Duodenal mucosa (tissue), 2 donors: ENCODE measurements around the gene RPS6KC1.
"Not testable (repeated sequence)": the region's sequence is repeated elsewhere in the genome, so short reads cannot be mapped to it uniquely, and the experiment has no call there.

Experiments
- H3K27ac ChIP-seq: one replicate; pipeline ENCODE4 v1.7.0; 2013; ENCODE audit warnings: low read depth, low read length
- H3K27me3 ChIP-seq, 2 donors: one replicate each; pipeline ENCODE4 v1.7.0; 2013; ENCODE audit warnings: low read length in 2 of 2, control low read depth in 1 of 2; ENCODE audit not compliant: insufficient read depth in 2 of 2, control insufficient read depth in 1 of 2
- H3K36me3 ChIP-seq, 2 donors: one replicate each; pipeline ENCODE4 v1.7.0; 2013; ENCODE audit warnings: low read length in 2 of 2, control low read depth in 1 of 2; ENCODE audit not compliant: insufficient read depth in 2 of 2, control insufficient read depth in 1 of 2
- H3K4me1 ChIP-seq, 2 donors: one replicate each; pipeline ENCODE4 v1.7.0; 2013; ENCODE audit warnings: low read length in 2 of 2, control low read depth in 1 of 2; ENCODE audit not compliant: insufficient read depth in 2 of 2, control insufficient read depth in 1 of 2
- H3K4me3 ChIP-seq, 2 donors: one replicate each; pipeline ENCODE4 v1.7.0; 2013; ENCODE audit warnings: low read length in 2 of 2, low read depth in 1 of 2
- H3K9ac ChIP-seq, 2 donors: one replicate each; pipeline ENCODE4 v1.7.0; 2013; ENCODE audit warnings: low read length in 2 of 2, low read depth in 1 of 2
- H3K9me3 ChIP-seq, 2 donors: one replicate each; pipeline ENCODE4 v1.7.0; 2013; ENCODE audit warnings: low read length in 2 of 2, control low read depth in 1 of 2; ENCODE audit not compliant: control insufficient read depth in 1 of 2

The RPS6KC1 gene

DNA sequence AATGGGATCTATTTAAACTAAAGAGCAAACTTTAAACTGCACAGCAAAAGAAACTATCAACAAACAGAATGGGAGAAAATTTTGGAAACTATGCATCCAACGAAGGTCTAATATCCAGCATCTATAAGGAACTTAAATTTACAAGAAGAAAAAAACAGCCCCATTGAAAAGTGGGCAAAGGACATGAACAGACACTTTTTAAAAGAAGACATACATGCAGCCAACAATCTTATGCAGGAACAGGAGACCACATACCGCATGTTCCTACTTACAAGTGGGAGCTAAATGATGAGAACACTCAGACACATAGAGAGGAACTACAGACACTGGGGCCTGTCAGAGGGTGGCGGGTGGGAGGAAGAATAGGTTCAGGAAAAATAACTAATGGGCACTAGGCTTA is 149.6 kb downstream of the RPS6KC1 start:
- Histone ChIP-seq H3K27me3 (no peaks in the 10 kb centered on the region), H3K36me3 (no peaks in the 10 kb centered on the region), H3K9me3 (peaks cover 3 to 13% of the 10 kb centered on the region in 2 donors), H3K4me1 (no peaks in the 10 kb centered on the region), H3K9ac (no peak overlapping the region), H3K27ac (no peak overlapping the region), H3K4me3 (no peak overlapping the region)

DNA sequence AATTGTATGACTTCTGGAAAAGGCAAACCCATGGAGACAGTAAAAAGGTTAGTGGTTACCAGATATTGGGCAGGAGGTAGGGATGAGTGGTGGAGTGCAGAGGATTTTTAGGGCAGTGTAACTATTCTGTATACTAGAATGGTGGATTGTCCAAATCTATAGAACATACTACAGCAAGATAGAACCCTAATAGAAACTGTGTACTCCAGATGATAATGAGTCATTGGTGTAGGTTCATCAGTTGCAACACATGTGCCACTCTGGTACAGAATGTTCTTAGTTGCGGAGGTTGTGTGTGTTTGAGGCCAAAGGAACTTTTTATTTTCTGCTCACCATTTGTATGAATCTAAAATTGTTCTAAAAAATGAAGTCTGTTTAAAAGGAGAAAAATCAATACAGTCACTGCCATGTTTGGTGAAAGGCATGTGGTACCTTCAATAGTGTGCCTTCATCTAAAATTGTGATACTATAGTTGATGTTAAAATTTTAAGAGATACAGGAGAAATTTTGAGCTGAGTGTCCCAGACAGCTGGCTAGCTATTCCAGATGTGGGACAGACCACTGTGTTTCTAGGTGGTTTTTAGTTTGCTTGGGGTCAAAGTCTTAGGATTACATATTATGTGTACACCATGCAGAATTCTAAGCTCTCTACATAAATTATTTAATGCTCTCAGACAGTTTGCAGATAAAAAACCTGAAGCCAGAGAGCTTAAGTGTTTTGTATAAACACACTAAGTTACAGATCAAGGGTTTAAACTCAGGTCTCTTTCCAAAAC is 150.5 kb downstream of the RPS6KC1 start:
- Histone ChIP-seq H3K27ac (no peak overlapping the region), H3K4me3 (no peak overlapping the region), H3K9ac (no peak overlapping the region)

DNA sequence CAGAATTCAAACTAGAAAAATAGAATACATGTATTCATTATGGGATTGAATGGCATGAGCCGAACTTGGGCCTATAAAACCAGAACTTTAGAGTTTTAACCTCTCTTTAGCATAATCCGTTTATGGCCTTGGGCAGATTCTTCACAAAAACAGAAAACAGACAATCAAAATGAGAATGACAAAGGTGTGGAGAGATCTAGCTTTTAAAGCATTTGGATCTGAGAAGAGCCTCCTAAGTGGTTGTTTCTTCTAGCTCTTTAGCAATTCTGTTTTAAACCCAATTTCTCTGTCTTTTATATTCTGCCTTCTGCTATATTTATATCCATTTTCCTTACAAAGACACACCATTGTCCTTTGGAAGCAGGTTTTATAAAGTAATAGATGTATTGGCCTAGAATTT is 160.2 kb downstream of the RPS6KC1 start:
- Histone ChIP-seq H3K4me1 (no peaks in the 10 kb centered on the region), H3K27ac (no peak overlapping the region), H3K27me3 (no peaks in the 10 kb centered on the region), H3K4me3 (no peak overlapping the region), H3K9ac (no peak overlapping the region), H3K36me3 (peaks cover 0 to 9% of the 10 kb centered on the region in 2 donors), H3K9me3 (no peaks in the 10 kb centered on the region)

More for the DNA sequence above, 150.5 kb downstream of the RPS6KC1 start:
- H3K4me1 ChIP-seq, result no peaks in the 10 kb centered on the region
- H3K36me3 ChIP-seq, result no peaks in the 10 kb centered on the region
- H3K9me3 ChIP-seq, result peaks cover 3 to 13% of the 10 kb centered on the region in 2 donors
- H3K27me3 ChIP-seq, result no peaks in the 10 kb centered on the region

DNA sequence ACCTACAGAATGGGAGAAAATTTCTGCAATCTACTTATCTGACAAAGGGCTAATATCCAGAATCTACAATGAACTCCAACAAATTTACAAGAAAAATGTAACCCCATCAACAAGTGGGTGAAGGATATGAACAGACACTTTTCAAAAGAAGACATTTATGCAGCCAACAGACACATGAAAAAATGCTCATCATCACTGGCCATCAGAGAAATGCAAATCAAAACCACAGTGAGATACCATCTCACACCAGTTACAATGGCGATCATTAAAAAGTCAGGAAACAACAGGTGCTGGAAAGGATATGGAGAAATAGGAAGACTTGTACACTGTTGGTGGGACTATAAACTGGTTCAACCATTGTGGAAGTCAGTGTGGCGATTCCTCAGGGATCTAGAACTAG is 168.0 kb downstream of the RPS6KC1 start:
- H3K4me1 ChIP-seq, H3K9me3 ChIP-seq, H3K36me3 ChIP-seq, H3K9ac ChIP-seq, H3K4me3 ChIP-seq, H3K27ac ChIP-seq, H3K27me3 ChIP-seq: not testable (repeated sequence)

DNA sequence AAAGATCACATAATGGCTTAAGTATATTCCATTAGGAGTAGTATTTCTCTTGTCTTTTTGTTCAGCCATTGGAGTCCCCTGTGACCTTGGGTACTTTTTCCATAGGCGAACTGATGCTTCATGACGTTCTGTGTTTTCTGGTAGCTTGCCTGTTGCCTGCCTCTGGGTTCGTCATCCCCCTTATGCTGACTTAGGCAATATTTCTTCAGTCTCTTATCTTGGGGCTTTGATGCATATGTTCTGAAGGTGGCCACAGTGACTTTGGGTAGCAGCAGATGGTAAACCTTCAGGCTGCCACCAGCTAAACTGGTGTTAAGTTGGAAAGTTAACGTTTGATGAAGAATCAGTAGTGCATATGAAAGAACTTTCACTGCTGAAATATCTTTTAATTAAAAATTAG is 170.2 kb downstream of the RPS6KC1 start:
- no peak overlapping the region for H3K4me3 ChIP-seq
- no peaks in the 10 kb centered on the region for H3K9me3 ChIP-seq
- no peak overlapping the region for H3K27ac ChIP-seq
- no peaks in the 10 kb centered on the region for H3K36me3 ChIP-seq
- H3K4me1 ChIP-seq, result no peaks in the 10 kb centered on the region
- no peaks in the 10 kb centered on the region for H3K27me3 ChIP-seq
- H3K9ac ChIP-seq, result no peak overlapping the region

DNA sequence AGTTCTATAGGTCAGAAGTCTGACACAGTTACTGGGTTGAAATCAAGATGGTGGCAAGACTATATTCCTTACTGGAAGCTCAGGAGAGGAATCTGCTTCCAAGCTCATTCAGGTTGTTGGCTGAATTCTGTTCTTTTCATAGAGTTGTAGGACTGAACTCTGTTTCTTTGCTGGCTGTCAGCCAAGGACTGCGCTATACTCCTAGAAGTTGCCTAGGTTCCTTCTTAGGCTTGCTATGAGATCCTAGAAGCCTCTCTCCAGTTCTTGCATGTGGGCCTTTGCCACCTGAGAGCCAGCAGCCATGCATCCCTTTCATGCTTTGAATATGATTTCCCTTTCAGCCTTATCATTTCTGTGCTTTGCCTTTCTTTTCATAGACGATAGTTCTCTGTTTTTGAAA is 176.4 kb downstream of the RPS6KC1 start:
- Histone ChIP-seq H3K4me3 (no peak overlapping the region), H3K36me3 (peaks cover 0 to 10% of the 10 kb centered on the region in 2 donors), H3K9ac (no peak overlapping the region), H3K4me1 (no peaks in the 10 kb centered on the region), H3K27me3 (no peaks in the 10 kb centered on the region), H3K27ac (no peak overlapping the region), H3K9me3 (no peaks in the 10 kb centered on the region)

DNA sequence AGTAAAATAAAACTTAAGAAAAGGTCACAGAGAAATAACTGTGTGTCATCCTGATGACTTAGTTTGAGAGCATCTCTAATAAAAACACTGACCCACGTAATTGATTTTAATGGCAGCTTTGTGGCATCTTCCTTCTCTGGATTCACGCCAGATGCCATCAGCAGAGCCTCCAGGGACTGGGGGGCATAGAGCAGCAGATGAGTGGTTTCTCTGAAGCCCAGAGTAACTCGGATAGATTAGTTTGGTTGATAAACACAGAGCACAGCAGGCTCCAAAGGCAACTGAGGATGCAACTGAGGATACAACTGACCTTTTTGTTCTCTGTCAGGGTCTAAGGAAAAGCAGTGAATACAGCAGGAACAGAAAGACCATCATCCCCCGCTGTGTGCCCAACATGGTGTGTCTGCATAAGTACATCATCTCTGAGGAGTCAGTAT is 180.8 kb downstream of the RPS6KC1 start:
- H3K4me1 ChIP-seq, result no peaks in the 10 kb centered on the region
- no peak overlapping the region for H3K27ac ChIP-seq
- no peaks in the 10 kb centered on the region for H3K9me3 ChIP-seq
- H3K27me3 ChIP-seq, result no peaks in the 10 kb centered on the region
- H3K9ac ChIP-seq, result no peak overlapping the region
- H3K36me3 ChIP-seq, result peaks cover 0 to 13% of the 10 kb centered on the region in 2 donors
- no peak overlapping the region for H3K4me3 ChIP-seq

DNA sequence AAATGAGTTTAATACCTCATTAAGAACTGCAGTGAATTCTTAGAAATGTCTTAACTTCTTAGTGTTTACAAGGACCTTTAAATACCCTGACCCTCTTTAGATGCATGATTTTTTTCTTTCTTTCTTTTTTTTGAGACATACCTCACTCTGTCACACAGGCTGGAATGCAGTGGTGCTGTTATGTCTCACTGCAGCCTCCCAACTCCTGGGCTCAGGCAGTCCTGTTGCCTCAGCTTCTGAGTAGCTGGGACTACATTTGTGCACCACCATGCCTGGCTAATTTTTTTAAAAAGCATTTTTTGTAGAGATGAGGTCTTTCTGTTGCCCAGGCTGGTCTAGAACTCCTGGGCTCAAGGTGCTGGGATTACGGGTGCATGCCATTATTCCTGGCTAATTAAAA is 191.8 kb downstream of the RPS6KC1 start:
- Histone ChIP-seq H3K9me3 (no peaks in the 10 kb centered on the region), H3K4me1 (no peaks in the 10 kb centered on the region), H3K27me3 (no peaks in the 10 kb centered on the region), H3K4me3 (no peak overlapping the region), H3K9ac (no peak overlapping the region), H3K36me3 (peaks cover 0 to 6% of the 10 kb centered on the region in 2 donors), H3K27ac (no peak overlapping the region)

DNA sequence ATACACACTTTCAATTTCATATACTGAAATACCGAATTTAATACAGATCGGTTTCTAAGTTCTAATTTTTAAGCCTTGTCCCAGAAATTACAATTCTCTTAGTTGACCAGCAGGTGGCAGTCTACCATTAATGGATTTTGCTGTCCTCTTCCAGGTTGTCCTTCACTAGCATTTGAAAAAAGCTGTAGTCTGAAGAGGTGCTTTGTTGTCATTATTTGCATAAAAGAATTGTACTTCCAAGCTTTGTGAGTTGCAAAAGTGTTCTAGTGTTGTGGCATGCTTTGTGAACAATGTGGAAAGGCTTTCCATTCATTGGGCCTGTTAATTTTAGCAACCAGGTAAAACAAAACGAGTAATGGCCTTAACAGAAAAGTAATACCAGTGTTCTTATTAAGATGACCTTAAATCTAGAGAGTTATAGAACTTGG is 193.6 kb downstream of the RPS6KC1 start:
- Histone ChIP-seq H3K9me3 (no peaks in the 10 kb centered on the region), H3K4me3 (no peak overlapping the region), H3K4me1 (no peaks in the 10 kb centered on the region), H3K36me3 (peaks cover 0 to 6% of the 10 kb centered on the region in 2 donors), H3K27me3 (no peaks in the 10 kb centered on the region), H3K9ac (no peak overlapping the region), H3K27ac (no peak overlapping the region)

DNA sequence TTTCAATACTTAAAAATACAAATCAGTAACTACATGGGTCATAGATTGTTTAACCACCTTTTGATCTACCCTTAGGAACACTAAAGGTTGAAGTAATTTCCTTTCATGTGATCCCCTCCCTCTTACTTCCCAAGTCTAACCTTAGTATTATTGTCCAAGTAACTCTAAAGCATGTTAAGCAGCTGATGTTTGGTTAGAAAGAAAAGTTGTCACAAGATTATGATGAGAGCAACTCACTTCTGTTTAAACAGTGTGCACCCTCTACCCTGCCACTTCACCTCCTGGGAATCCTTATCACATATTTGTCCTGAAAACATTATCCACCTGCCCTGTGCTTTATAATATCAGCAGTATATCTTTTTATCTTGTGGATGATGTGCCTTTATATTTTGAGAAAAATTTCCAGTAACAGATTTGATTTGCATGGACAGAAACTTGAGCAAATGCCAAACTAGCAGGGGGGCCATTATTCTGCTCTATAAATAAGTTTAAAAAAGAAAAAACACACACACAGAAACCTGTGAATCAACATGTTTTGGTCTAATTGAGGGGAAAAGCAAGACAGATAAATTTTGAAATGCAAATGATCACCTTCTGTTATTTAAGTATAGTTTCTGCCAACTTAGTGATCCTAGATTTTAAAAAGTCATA is 194.3 kb downstream of the RPS6KC1 start:
- no peak overlapping the region for H3K9ac ChIP-seq
- H3K4me1 ChIP-seq, result no peaks in the 10 kb centered on the region
- no peak overlapping the region for H3K4me3 ChIP-seq
- no peaks in the 10 kb centered on the region for H3K27me3 ChIP-seq
- H3K9me3 ChIP-seq, result no peaks in the 10 kb centered on the region
- H3K27ac ChIP-seq, result no peak overlapping the region
- H3K36me3 ChIP-seq, result peaks cover 0 to 6% of the 10 kb centered on the region in 2 donors
